Erythroblast (primary cell): ENCODE results near the gene RAG2.

Source experiments
- GATA1 ChIP-seq: IDR thresholded peaks from 2 replicates; pipeline ENCODE4 v1.6.1; 2011; ENCODE audit warnings: low read depth, mild to moderate bottlenecking, control low read depth, low read length, moderate library complexity
- POLR2A ChIP-seq: IDR thresholded peaks from 2 replicates; pipeline ENCODE4 v1.6.1; 2011; ENCODE audit warnings: mild to moderate bottlenecking, low read length

DNA sequence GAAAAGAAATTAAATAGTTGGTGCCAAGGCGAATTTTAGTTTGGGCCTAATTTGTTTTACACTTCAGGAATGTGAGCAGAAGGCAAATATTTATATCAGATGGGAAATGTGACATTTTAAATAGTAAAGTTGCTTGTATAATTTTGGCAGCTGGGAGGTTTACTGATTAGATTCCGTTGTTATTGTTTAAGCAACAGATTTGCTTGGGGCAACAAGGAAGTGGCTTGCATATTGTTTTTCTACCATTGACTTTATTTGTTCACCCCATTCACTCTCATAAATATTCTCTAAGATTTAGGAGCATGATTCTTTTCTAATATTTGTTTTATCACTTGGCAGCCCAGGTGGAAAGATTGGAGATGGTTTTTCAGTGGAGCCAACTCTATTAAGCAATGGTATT is 40.5 kb upstream of the RAG2 start:
- TF ChIP-seq POLR2A: no peak
- no peak for TF ChIP-seq GATA1
